ENCODE measurements around the gene HS1BP3.

Gene HS1BP3

GRCh38 chr2:20589975-20590703 lies 60.8 kb downstream of the HS1BP3 start:
- Histone ChIP-seq H3K9me3 (ENCODE audit: insufficient read depth, low read depth, low read length) (peaks cover 2% of the 10 kb centered on the region), H3K23ac (ENCODE audit: low read length) (no peak overlapping the region), H3K4me2 (ENCODE audit: low read length) (no peak overlapping the region), H3K18ac (ENCODE audit: low read length) (peak overlapping the region; percentile 3), H3K4me1 (ENCODE audit: control insufficient read depth in 1 of 2, insufficient read depth in 2 of 2, low read length in 2 of 2) (peaks cover 33 to 48% of the 10 kb centered on the region in 2 experiments), H3K27ac (ENCODE audit: low read depth, low read length) (peak overlapping the region; percentile 43), H3K4ac (ENCODE audit: low read depth, low read length) (peak overlapping the region; percentile 9), H3K14ac (ENCODE audit: low read length) (peak overlapping the region; percentile 54), H3K27me3 (ENCODE audit: insufficient read depth, low read length) (no peaks in the 10 kb centered on the region), H4K8ac (ENCODE audit: low read depth, low read length) (peak overlapping the region; percentile 47), H3K9ac (ENCODE audit: low read length) (no peak overlapping the region), H2AK5ac (ENCODE audit: low read length) (peak overlapping the region; percentile 94), H2BK120ac (ENCODE audit: insufficient read depth, low read length, poor library complexity) (peak overlapping the region; percentile 67), H3K79me2 (ENCODE audit: control insufficient read depth, insufficient read depth, low read length, poor library complexity) (peaks cover 15% of the 10 kb centered on the region), H4K91ac (ENCODE audit: low read depth, low read length) (peak overlapping the region; percentile 82), H2BK12ac (ENCODE audit: low read length) (peak overlapping the region; percentile 84), H4K12ac (ENCODE audit: low read depth, low read length) (no peak overlapping the region), H3K36me3 (ENCODE audit: control insufficient read depth in 1 of 2, insufficient read depth in 2 of 2, low read length in 2 of 2) (no peaks in the 10 kb centered on the region), H3K79me1 (ENCODE audit: low read length) (peaks cover 60% of the 10 kb centered on the region), H2BK5ac (ENCODE audit: low read depth, low read length, poor library complexity) (peak overlapping the region; percentile 1), H2AFZ (ENCODE audit: insufficient read depth, low read length, poor library complexity) (peak overlapping the region; percentile 12), H3K4me3 (ENCODE audit: low read depth, low read length) (no peak overlapping the region)
- no peak for DNase-seq
- no CpG with 5 or more reads among the region's 14 CpGs for WGBS (ENCODE audit: extremely low coverage, insufficient coverage, insufficient read length)

GRCh38 chr2:20588918-20589871 lies 61.7 kb downstream of the HS1BP3 start:
- no peak for DNase-seq
- Histone ChIP-seq H2BK5ac (ENCODE audit: low read depth, low read length, poor library complexity) (peak overlapping the region; percentile 43), H3K27ac (ENCODE audit: low read depth, low read length) (no peak overlapping the region), H4K8ac (ENCODE audit: low read depth, low read length) (peak overlapping the region; percentile 19), H4K91ac (ENCODE audit: low read depth, low read length) (peak overlapping the region; percentile 82), H3K9me3 (ENCODE audit: insufficient read depth, low read depth, low read length) (peaks cover 2% of the 10 kb centered on the region), H2BK12ac (ENCODE audit: low read length) (peak overlapping the region; percentile 53), H3K4me2 (ENCODE audit: low read length) (no peak overlapping the region), H4K12ac (ENCODE audit: low read depth, low read length) (no peak overlapping the region), H3K9ac (ENCODE audit: low read length) (no peak overlapping the region), H3K79me1 (ENCODE audit: low read length) (peaks cover 58% of the 10 kb centered on the region), H2BK120ac (ENCODE audit: insufficient read depth, low read length, poor library complexity) (peak overlapping the region; percentile 69), H3K23ac (ENCODE audit: low read length) (no peak overlapping the region), H3K4me3 (ENCODE audit: low read depth, low read length) (no peak overlapping the region), H2AFZ (ENCODE audit: insufficient read depth, low read length, poor library complexity) (no peak overlapping the region), H3K79me2 (ENCODE audit: control insufficient read depth, insufficient read depth, low read length, poor library complexity) (peaks cover 16% of the 10 kb centered on the region), H3K4ac (ENCODE audit: low read depth, low read length) (peak overlapping the region; percentile 25), H3K18ac (ENCODE audit: low read length) (peak overlapping the region; percentile 36), H3K36me3 (ENCODE audit: control insufficient read depth in 1 of 2, insufficient read depth in 2 of 2, low read length in 2 of 2) (no peaks in the 10 kb centered on the region), H3K27me3 (ENCODE audit: insufficient read depth, low read length) (no peaks in the 10 kb centered on the region), H3K14ac (ENCODE audit: low read length) (peak overlapping the region; percentile 62), H2AK5ac (ENCODE audit: low read length) (peak overlapping the region; percentile 70), H3K4me1 (ENCODE audit: control insufficient read depth in 1 of 2, insufficient read depth in 2 of 2, low read length in 2 of 2) (peaks cover 33 to 48% of the 10 kb centered on the region in 2 experiments)
- no CpG with 5 or more reads among the region's 11 CpGs for WGBS (ENCODE audit: extremely low coverage, insufficient coverage, insufficient read length)

- H2AFZ ChIP-seq (ENCODE audit: insufficient read depth, low read length, poor library complexity) = no peak overlapping the region
- H4K8ac ChIP-seq (ENCODE audit: low read depth, low read length) = peak overlapping the region; percentile 69
- no peak overlapping the region for H3K4me3 ChIP-seq (ENCODE audit: low read depth, low read length)
- peak overlapping the region; percentile 81 for H2BK120ac ChIP-seq (ENCODE audit: insufficient read depth, low read length, poor library complexity)
- H3K14ac ChIP-seq (ENCODE audit: low read length) = peak overlapping the region; percentile 88
- H2AK5ac ChIP-seq (ENCODE audit: low read length) = peak overlapping the region; percentile 94
- no peak overlapping the region for H3K23ac ChIP-seq (ENCODE audit: low read length)
- no peaks in the 10 kb centered on the region for H3K27me3 ChIP-seq (ENCODE audit: insufficient read depth, low read length)
- peak overlapping the region; percentile 98 for H2BK12ac ChIP-seq (ENCODE audit: low read length)
- peak overlapping the region; percentile 93 for H4K91ac ChIP-seq (ENCODE audit: low read depth, low read length)
- no CpG with 5 or more reads among the region's 22 CpGs for WGBS (ENCODE audit: extremely low coverage, insufficient coverage, insufficient read length)
- H3K4me1 ChIP-seq (ENCODE audit: control insufficient read depth in 1 of 2, insufficient read depth in 2 of 2, low read length in 2 of 2) = peaks cover 31 to 48% of the 10 kb centered on the region in 2 experiments
- H3K79me1 ChIP-seq (ENCODE audit: low read length) = peaks cover 65% of the 10 kb centered on the region
- no peak for DNase-seq
- peak overlapping the region; percentile 95 for H3K18ac ChIP-seq (ENCODE audit: low read length)
- peaks cover 20% of the 10 kb centered on the region for H3K79me2 ChIP-seq (ENCODE audit: control insufficient read depth, insufficient read depth, low read length, poor library complexity)
- H3K36me3 ChIP-seq (ENCODE audit: control insufficient read depth in 1 of 2, insufficient read depth in 2 of 2, low read length in 2 of 2) = no peaks in the 10 kb centered on the region
- no peak overlapping the region for H4K12ac ChIP-seq (ENCODE audit: low read depth, low read length)
- H2BK5ac ChIP-seq (ENCODE audit: low read depth, low read length, poor library complexity) = peak overlapping the region; percentile 87
- H3K4ac ChIP-seq (ENCODE audit: low read depth, low read length) = peak overlapping the region; percentile 71
- no peak overlapping the region for H3K9ac ChIP-seq (ENCODE audit: low read length)
- H3K27ac ChIP-seq (ENCODE audit: low read depth, low read length) = peak overlapping the region; percentile 95
- peaks cover 6% of the 10 kb centered on the region for H3K9me3 ChIP-seq (ENCODE audit: insufficient read depth, low read depth, low read length)
- no peak overlapping the region for H3K4me2 ChIP-seq (ENCODE audit: low read length)
These were observed 64.9 kb downstream of the HS1BP3 start for GRCh38 chr2:20585710-20586594.

- peak overlapping the region; percentile 98 for H2BK12ac ChIP-seq (ENCODE audit: low read length)
- peak overlapping the region; percentile 94 for H2AK5ac ChIP-seq (ENCODE audit: low read length)
- H3K4me1 ChIP-seq (ENCODE audit: control insufficient read depth in 1 of 2, insufficient read depth in 2 of 2, low read length in 2 of 2) = peaks cover 30 to 48% of the 10 kb centered on the region in 2 experiments
- DNase-seq = peak in 1 of 2 donors; percentile 14
- peak overlapping the region; percentile 99 for H2BK120ac ChIP-seq (ENCODE audit: insufficient read depth, low read length, poor library complexity)
- peak overlapping the region; percentile 95 for H3K27ac ChIP-seq (ENCODE audit: low read depth, low read length)
- peaks cover 19% of the 10 kb centered on the region for H3K79me2 ChIP-seq (ENCODE audit: control insufficient read depth, insufficient read depth, low read length, poor library complexity)
- H3K27me3 ChIP-seq (ENCODE audit: insufficient read depth, low read length) = no peaks in the 10 kb centered on the region
- H3K79me1 ChIP-seq (ENCODE audit: low read length) = peaks cover 63% of the 10 kb centered on the region
- no peak overlapping the region for H4K12ac ChIP-seq (ENCODE audit: low read depth, low read length)
- H3K9me3 ChIP-seq (ENCODE audit: insufficient read depth, low read depth, low read length) = peaks cover 6% of the 10 kb centered on the region
- no CpG with 5 or more reads among the region's 5 CpGs for WGBS (ENCODE audit: extremely low coverage, insufficient coverage, insufficient read length)
- no peaks in the 10 kb centered on the region for H3K36me3 ChIP-seq (ENCODE audit: control insufficient read depth in 1 of 2, insufficient read depth in 2 of 2, low read length in 2 of 2)
- H3K4me2 ChIP-seq (ENCODE audit: low read length) = no peak overlapping the region
- no peak overlapping the region for H2AFZ ChIP-seq (ENCODE audit: insufficient read depth, low read length, poor library complexity)
- peak overlapping the region; percentile 77 for H4K8ac ChIP-seq (ENCODE audit: low read depth, low read length)
- H3K4me3 ChIP-seq (ENCODE audit: low read depth, low read length) = no peak overlapping the region
- H3K4ac ChIP-seq (ENCODE audit: low read depth, low read length) = no peak overlapping the region
- H4K91ac ChIP-seq (ENCODE audit: low read depth, low read length) = peak overlapping the region; percentile 99
- peak overlapping the region; percentile 90 for H3K18ac ChIP-seq (ENCODE audit: low read length)
- H2BK5ac ChIP-seq (ENCODE audit: low read depth, low read length, poor library complexity) = peak overlapping the region; percentile 98
- H3K9ac ChIP-seq (ENCODE audit: low read length) = no peak overlapping the region
- no peak overlapping the region for H3K23ac ChIP-seq (ENCODE audit: low read length)
- H3K14ac ChIP-seq (ENCODE audit: low read length) = peak overlapping the region; percentile 88
These were observed 65.6 kb downstream of the HS1BP3 start for GRCh38 chr2:20585359-20585709.
